Memory B cell (primary cell): ENCODE data around the gene AP5B1.
"Not testable (repeated sequence)": the region's sequence is repeated elsewhere in the genome, so short reads cannot be mapped to it uniquely, and the experiment has no call there.

Experiments
- ATAC-seq: fragments of 150-1000 bp; cut with Tn5 transposase; 2 replicates; pipeline ENCODE4 v1.10.0; 2021; ENCODE audit warnings: low read depth, mild to moderate bottlenecking, moderate library complexity
- DNase-seq, 2 donors: peaks; one replicate each; pipeline ENCODE4 v3.0.0; 2022; ENCODE audit warnings: low spot score in 2 of 2
- H3K27ac Mint-ChIP-seq: one replicate; pipeline ENCODE4 v1.8.0; 2022; ENCODE audit warnings: mild to moderate bottlenecking, moderate library complexity, mixed read lengths
- H3K27me3 Mint-ChIP-seq: one replicate; pipeline ENCODE4 v1.8.0; 2022; ENCODE audit warnings: mixed read lengths
- H3K36me3 Mint-ChIP-seq: one replicate; pipeline ENCODE4 v1.8.0; 2022; ENCODE audit warnings: mild to moderate bottlenecking, mixed read lengths
- H3K4me1 Mint-ChIP-seq: one replicate; pipeline ENCODE4 v1.8.0; 2022; ENCODE audit warnings: mixed read lengths
- H3K4me3 Mint-ChIP-seq: one replicate; pipeline ENCODE4 v1.8.0; 2022; ENCODE audit warnings: mild to moderate bottlenecking, moderate library complexity, mixed read lengths
- H3K9me3 Mint-ChIP-seq: one replicate; pipeline ENCODE4 v1.8.0; 2022; ENCODE audit warnings: mixed read lengths

AP5B1 gene

DNA sequence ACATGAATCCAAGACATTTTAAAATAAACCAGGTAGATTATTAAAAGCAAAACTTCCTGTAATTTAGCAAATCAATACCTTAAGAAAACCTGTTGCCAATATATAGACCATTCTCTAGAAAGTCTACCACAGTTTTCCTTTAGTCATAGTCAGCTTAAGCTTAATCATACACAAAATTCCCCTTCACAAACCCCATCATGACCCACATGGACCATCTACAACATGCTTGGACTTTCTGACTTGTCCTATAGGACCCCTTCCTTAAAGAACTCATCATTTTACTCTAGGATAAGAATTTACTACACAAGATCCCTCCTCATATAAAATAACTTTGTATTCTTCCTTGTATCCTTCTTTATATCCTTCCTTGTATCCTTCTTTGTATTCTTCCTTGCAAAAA lies 44.0 kb downstream of the AP5B1 start:
- H3K27me3 Mint-ChIP-seq, result peaks cover 7% of the 10 kb centered on the region
- DNase-seq (no peak), ATAC-seq (no peak)
- H3K27ac Mint-ChIP-seq, result no peak overlapping the region
- H3K4me1 Mint-ChIP-seq, result no peaks in the 10 kb centered on the region
- H3K9me3 Mint-ChIP-seq, result peaks cover 3% of the 10 kb centered on the region
- no peaks in the 10 kb centered on the region for H3K36me3 Mint-ChIP-seq
- no peak overlapping the region for H3K4me3 Mint-ChIP-seq

DNA sequence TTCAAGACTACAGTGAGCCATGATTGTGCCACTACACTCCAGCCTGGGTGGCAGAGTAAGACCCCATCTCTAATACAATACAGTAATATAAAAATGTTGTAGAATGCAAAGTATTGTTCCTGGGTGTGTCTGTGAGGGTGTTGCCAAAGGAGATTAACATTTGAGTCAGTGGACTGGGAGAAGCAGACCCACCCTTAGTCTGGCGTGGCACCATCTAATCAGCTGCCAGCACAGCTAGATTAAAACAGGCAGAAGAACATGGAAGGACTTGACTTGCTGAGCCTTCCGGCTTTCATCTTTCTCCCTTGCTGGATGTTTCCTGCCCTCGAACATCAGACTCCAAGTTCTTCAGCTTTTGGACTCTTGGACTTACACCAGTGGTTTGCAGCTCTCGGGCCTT lies 45.7 kb downstream of the AP5B1 start:
- not testable (repeated sequence) for ATAC-seq, DNase-seq, H3K27me3 Mint-ChIP-seq, H3K4me1 Mint-ChIP-seq, H3K36me3 Mint-ChIP-seq, H3K9me3 Mint-ChIP-seq, H3K27ac Mint-ChIP-seq, H3K4me3 Mint-ChIP-seq

DNA sequence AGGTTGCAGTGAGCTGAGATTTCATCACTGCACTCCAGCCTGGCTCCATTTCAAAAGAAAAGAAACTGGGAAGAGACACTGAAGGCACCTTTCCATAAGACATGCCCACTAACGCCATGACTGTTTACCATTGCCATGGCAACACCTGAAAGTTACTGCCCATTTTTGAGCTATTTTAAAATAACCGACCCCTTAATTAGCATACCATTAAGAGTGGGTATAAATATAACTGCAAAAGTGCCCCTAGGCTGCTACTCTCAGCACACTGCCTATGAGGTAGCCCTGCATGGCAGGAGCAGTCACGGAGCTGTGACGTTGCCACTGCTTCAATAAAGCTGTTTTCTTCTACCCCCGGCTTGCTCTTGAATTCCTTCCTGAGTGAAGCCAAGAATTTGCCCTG lies 50.3 kb downstream of the AP5B1 start:
- H3K27me3 Mint-ChIP-seq, result peaks cover 12% of the 10 kb centered on the region
- H3K9me3 Mint-ChIP-seq, result no peaks in the 10 kb centered on the region
- no peak overlapping the region for H3K4me3 Mint-ChIP-seq
- ATAC-seq (no peak), DNase-seq (no peak)
- no peak overlapping the region for H3K27ac Mint-ChIP-seq
- no peaks in the 10 kb centered on the region for H3K4me1 Mint-ChIP-seq
- no peaks in the 10 kb centered on the region for H3K36me3 Mint-ChIP-seq

DNA sequence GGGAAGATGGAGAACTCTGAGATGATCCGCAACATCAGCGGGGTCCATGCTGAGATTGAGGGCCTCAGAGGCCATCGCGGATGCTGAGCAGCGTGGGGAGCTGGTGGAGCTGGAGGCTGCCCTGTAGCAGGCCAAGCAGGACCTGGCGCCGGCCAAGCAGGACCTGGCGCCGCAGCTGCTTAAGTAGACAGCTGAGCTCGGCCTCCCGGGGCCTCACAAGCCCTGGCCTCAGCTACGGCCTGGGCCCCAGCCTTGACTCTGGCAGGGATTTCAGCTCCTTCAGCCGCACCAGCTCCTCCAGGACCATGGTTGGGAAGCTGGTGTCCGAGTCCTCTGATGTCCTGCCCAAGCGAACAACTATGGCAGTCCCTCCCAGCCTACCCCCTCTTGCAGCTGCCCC lies 52.9 kb downstream of the AP5B1 start:
- H3K4me1 Mint-ChIP-seq, result no peaks in the 10 kb centered on the region
- DNase-seq, result no peak
- H3K36me3 Mint-ChIP-seq, result no peaks in the 10 kb centered on the region
- no peak overlapping the region for H3K4me3 Mint-ChIP-seq
- peaks cover 10% of the 10 kb centered on the region for H3K27me3 Mint-ChIP-seq
- no peak overlapping the region for H3K27ac Mint-ChIP-seq
- no peak for ATAC-seq
- H3K9me3 Mint-ChIP-seq, result no peaks in the 10 kb centered on the region

DNA sequence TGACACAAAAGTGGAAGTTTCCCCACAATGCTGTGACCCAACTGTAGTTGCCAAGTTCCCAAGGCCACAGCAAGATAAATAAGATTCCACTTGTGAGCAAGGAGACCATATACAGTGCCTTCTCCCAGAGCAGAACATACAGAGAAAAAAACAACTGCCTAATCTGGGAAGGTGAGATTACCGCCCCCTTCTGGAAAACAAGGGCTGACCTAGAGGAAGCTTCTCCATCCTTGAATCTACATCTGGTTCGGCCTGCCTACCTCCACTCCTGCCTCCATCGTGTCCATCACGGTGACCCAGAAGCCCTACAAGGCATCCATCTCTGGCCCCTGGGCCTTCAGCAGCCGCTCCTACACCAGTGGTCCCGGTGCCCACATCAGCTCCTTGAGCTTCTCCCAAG lies 54.1 kb downstream of the AP5B1 start:
- no peak overlapping the region for H3K4me3 Mint-ChIP-seq

More for the DNA sequence above, 54.1 kb downstream of the AP5B1 start:
- DNase-seq (no peak), ATAC-seq (no peak)
- Mint-ChIP-seq H3K27ac (no peak overlapping the region), H3K9me3 (no peaks in the 10 kb centered on the region), H3K36me3 (no peaks in the 10 kb centered on the region), H3K4me1 (no peaks in the 10 kb centered on the region), H3K27me3 (peaks cover 7% of the 10 kb centered on the region)
